Breast epithelium (tissue), 4 donors: Measurements from ENCODE around the gene CSMD2. TPM values are rescaled to one million over a fixed set of nuclear protein-coding genes. Genes with fewer than 3 reads are reported as not detected.

Source experiments
- DNase-seq, 2 donors: peaks; one replicate each; pipeline ENCODE4 v3.0.0-alpha.2; 2019; ENCODE audit warnings: low spot score in 2 of 2
- H3K27ac ChIP-seq, 2 donors: fragments of 200-600 bp; sonication (generic) in 1 of 2; one replicate each; pipeline ENCODE4 v1.5.1; 2016 to 2019; ENCODE audit warnings: mild to moderate bottlenecking in 1 of 2
- H3K27me3 ChIP-seq, 2 donors: fragments of 200-600 bp; sonication (generic) in 1 of 2; one replicate each; pipeline versions ENCODE4 v1.5.1 to v1.6.0; 2017 to 2019; ENCODE audit warnings: control low read depth in 1 of 2, mild to moderate bottlenecking in 1 of 2
- H3K36me3 ChIP-seq: fragments of 200-600 bp; one replicate; pipeline ENCODE4 v1.5.1; 2019
- H3K4me1 ChIP-seq, 2 donors: fragments of 200-600 bp; sonication (generic); one replicate each; pipeline ENCODE4 v1.5.1; 2016 to 2019; ENCODE audit warnings: control low read depth in 1 of 2
- H3K4me3 ChIP-seq, 3 donors: fragments of 200-600 bp; sonication (generic); 1 replicate in 2 of 3; 2 replicates in 1 of 3; pipeline ENCODE4 v1.5.1; 2016 to 2019; ENCODE audit warnings: mild to moderate bottlenecking in 3 of 3, moderate library complexity in 2 of 3
- H3K9me3 ChIP-seq, 2 donors: fragments of 200-600 bp; sonication (generic) in 1 of 2; one replicate each; pipeline ENCODE4 v1.5.1; 2016 to 2019; ENCODE audit warnings: control low read depth in 1 of 2
- POLR2A ChIP-seq: fragments of 450-650 bp; IDR thresholded peaks from one replicate; pipeline ENCODE4 v1.6.1; 2016; ENCODE audit warnings: antibody characterized with exemption, mild to moderate bottlenecking, moderate library complexity
- POLR2AphosphoS5 ChIP-seq, 3 donors: sonication (generic); formaldehyde crosslinking; IDR thresholded peaks; one replicate each; pipeline ENCODE4 v1.6.1; 2017; ENCODE audit warnings: antibody characterized with exemption in 3 of 3
- intact Hi-C: fragments of 100-400 bp; cut with DNase I; formaldehyde crosslinking; loops from one replicate; pipeline ENCODE4 v1.15.1; 2023; ENCODE audit warnings: low total_unique reads
- total RNA-seq, 3 donors: library from RNA; depleted of rRNA; stranded (reverse); fragments of >200 nt; gene quantifications; one replicate each; pipeline ENCODE4 v1.1.0, GENCODE V29; 2016
- TF ChIP-seq, protein P1 (sequence below), 3 donors: fragments of 450-650 bp; IDR thresholded peaks; one replicate each; pipeline ENCODE4 v1.5.1; 2016 to 2017; ENCODE audit warnings: antibody characterized with exemption in 3 of 3, mild to moderate bottlenecking in 3 of 3, moderate library complexity in 3 of 3

CSMD2 gene
- total RNA-seq, 3 donors from 2014 or later = 0.33 to 2.6 (median 0.44) TPM

DNA sequence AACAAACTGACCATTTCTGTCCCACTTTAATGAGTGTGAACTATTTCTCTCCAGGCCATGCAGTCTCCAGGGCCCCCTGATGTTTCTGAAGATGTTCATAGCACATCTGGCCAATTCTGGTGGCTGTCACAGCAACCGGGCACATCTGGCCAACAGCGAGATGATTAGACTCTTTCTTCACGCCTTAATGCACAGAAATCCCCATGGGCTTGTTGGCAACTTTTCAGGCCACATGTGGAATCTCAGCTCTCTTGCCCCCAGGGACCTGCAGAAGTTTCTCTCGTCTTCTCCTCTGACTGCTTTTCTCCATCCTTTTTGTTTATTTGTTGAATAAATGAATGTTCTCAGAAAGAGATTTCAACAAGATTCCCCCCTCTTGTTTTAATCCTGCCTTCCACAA lies 372.4 kb downstream of the CSMD2 start:
- TF ChIP-seq POLR2A (no peak), POLR2AphosphoS5 (IDR thresholded peaks at IDR 0.05) (no peak)
- TF ChIP-seq, protein P1, sequence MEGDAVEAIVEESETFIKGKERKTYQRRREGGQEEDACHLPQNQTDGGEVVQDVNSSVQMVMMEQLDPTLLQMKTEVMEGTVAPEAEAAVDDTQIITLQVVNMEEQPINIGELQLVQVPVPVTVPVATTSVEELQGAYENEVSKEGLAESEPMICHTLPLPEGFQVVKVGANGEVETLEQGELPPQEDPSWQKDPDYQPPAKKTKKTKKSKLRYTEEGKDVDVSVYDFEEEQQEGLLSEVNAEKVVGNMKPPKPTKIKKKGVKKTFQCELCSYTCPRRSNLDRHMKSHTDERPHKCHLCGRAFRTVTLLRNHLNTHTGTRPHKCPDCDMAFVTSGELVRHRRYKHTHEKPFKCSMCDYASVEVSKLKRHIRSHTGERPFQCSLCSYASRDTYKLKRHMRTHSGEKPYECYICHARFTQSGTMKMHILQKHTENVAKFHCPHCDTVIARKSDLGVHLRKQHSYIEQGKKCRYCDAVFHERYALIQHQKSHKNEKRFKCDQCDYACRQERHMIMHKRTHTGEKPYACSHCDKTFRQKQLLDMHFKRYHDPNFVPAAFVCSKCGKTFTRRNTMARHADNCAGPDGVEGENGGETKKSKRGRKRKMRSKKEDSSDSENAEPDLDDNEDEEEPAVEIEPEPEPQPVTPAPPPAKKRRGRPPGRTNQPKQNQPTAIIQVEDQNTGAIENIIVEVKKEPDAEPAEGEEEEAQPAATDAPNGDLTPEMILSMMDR (IDR thresholded peaks at IDR 0.05) = no peak
- Histone ChIP-seq H3K9me3 (peaks cover 11 to 12% of the 10 kb centered on the region in 2 donors), H3K27me3 (no peaks in the 10 kb centered on the region), H3K36me3 (no peaks in the 10 kb centered on the region), H3K4me1 (no peaks in the 10 kb centered on the region), H3K4me3 (no peak overlapping the region), H3K27ac (no peak overlapping the region)
- intact Hi-C loops = no loop called here
- DNase-seq = no peak

DNA sequence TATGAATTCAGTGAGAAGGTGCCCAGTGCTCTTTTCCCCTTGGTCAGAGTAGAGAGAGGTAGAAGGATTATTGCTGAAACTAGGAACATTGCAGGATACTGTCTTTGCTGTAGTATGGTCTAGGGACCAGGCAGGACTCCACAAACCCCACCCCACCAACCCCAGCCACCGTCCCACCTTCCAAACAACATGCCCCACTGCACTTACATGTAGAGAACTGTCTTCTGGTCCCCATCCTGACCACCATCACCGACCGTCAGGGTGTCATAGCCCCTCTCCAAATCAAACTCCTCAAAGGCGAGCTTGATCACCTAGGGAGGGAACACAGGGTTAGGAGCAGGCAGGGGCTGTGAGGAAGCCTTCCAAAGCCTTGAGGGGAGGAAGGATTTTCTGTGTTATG lies 372.8 kb downstream of the CSMD2 start:
- Histone ChIP-seq H3K4me1 (no peaks in the 10 kb centered on the region), H3K27me3 (no peaks in the 10 kb centered on the region), H3K27ac (no peak overlapping the region), H3K36me3 (no peaks in the 10 kb centered on the region), H3K9me3 (peaks cover 7 to 8% of the 10 kb centered on the region in 2 donors), H3K4me3 (no peak overlapping the region)
- DNase-seq = no peak
- TF ChIP-seq, protein P1 (IDR thresholded peaks at IDR 0.05) = no peak
- TF ChIP-seq POLR2A (no peak), POLR2AphosphoS5 (IDR thresholded peaks at IDR 0.05) (no peak)
- intact Hi-C loops = no loop called here

DNA sequence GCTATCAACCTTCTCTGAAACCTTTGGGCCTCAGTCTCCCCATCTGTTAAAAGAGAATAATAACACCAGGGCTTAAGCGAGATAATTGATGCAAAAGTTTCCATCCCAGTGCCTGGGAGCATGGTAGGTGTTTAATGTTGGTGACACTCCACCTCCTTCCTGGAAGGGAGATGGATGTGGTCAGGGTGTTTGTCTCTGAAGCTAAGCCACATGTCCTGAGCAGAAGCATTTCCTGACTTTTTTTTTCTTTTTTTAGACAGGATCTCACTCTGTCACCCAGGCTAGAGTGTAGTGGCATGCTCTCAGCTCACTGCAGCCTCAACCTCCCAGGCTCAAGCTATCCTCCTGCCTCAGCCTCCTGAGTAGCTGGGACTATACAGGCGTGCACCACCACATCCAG lies 373.8 kb downstream of the CSMD2 start:
- no peak overlapping the region for H3K4me3 ChIP-seq
- intact Hi-C loops = no loop called here
- no peak for DNase-seq

DNA sequence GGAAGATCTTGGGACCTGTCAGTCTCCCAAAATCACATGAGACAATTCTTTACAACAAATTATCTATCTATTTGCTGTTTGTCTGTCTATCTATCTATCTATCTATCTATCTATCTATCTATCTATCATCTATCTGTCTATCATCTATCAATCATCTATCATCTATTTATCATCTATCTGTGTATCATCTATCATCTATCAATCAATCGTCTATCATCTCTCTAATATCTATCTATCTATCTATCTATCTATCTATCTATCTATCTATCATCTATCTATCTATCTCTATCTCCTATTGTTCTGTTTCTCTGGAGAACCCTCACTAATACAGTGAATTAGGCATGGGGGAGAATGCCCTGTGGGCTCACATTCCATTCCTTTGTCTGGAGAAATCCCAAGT lies 374.5 kb downstream of the CSMD2 start:
- Histone ChIP-seq H3K36me3 (no peaks in the 10 kb centered on the region), H3K4me3 (no peak overlapping the region), H3K27me3 (no peaks in the 10 kb centered on the region), H3K9me3 (no peaks in the 10 kb centered on the region), H3K4me1 (no peaks in the 10 kb centered on the region), H3K27ac (no peak overlapping the region)
- TF ChIP-seq POLR2AphosphoS5 (IDR thresholded peaks at IDR 0.05) = no peak
- no peak for TF ChIP-seq POLR2A
- TF ChIP-seq, protein P1 (IDR thresholded peaks at IDR 0.05) = no peak
- intact Hi-C loops = no loop called here
- no peak for DNase-seq

More for the DNA sequence above, 373.8 kb downstream of the CSMD2 start:
- no peaks in the 10 kb centered on the region for H3K36me3 ChIP-seq
- no peaks in the 10 kb centered on the region for H3K4me1 ChIP-seq
- H3K27me3 ChIP-seq = no peaks in the 10 kb centered on the region
- H3K27ac ChIP-seq = no peak overlapping the region
- TF ChIP-seq POLR2A (no peak), POLR2AphosphoS5 (IDR thresholded peaks at IDR 0.05) (no peak)
- TF ChIP-seq, protein P1 (IDR thresholded peaks at IDR 0.05) = no peak
- no peaks in the 10 kb centered on the region for H3K9me3 ChIP-seq

DNA sequence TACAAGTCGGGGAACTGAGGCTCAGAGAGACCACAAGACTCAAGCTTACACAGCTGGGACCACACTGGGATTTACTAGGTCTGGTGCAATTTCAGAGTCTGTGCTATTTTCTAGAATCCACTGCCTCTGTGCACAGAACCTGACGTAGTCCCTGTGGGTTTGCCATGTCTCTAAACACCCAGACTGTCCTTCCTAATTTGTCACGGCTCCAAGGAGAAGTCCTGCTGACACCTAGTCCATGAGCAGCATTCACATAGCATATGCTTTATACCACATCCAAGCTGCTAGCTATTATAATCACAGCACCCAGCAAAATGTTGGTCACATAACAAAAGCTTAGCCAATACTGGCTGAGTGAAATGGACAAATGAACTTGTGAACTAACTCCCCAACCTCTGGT lies 380.2 kb downstream of the CSMD2 start:
- H3K27ac ChIP-seq = no peak overlapping the region
- no peak for TF ChIP-seq POLR2AphosphoS5 (IDR thresholded peaks at IDR 0.05)
- no peak for TF ChIP-seq POLR2A
- TF ChIP-seq, protein P1 (IDR thresholded peaks at IDR 0.05) = no peak
- DNase-seq = no peak
- H3K4me3 ChIP-seq = no peak overlapping the region
- intact Hi-C loops = no loop called here
- H3K4me1 ChIP-seq = no peaks in the 10 kb centered on the region
- H3K9me3 ChIP-seq = no peaks in the 10 kb centered on the region
- H3K27me3 ChIP-seq = peaks cover 0 to 4% of the 10 kb centered on the region in 2 donors
- no peaks in the 10 kb centered on the region for H3K36me3 ChIP-seq
